ENCODE measurements around the gene SOX15. TPM values are rescaled to one million over a fixed set of nuclear protein-coding genes. Genes with fewer than 3 reads are reported as not detected.

SOX15 gene
- total and polyA plus RNA-seq, 10 of the 15 experiments (the other 5 are each of a cell fraction or from before 2014, with no cell fraction given), result 0.06 to 0.53 (median 0.16) TPM; not detected in 2

GRCh38 chr17:7583253-7584109 is 6.4 kb downstream of the SOX15 start, which contains the start of gene MPDU1:
Gene MPDU1, plus strand, starts transcription at chr17:7583852. Its CDS starts 11 bp downstream, at chr17:7583863.
- peak within 1 kb of the TSS; percentile 98 for H3K4me2 ChIP-seq (ENCODE audit: control insufficient read depth, insufficient read depth)
- DNase-seq (ENCODE audit: low read depth, low spot score), result peak; percentile 84
- H3K9me3 ChIP-seq (replicated peaks; ENCODE audit: control insufficient read depth, insufficient read depth, low read length), result no peaks in the 10 kb centered on the region
- peaks cover 5 to 12% of the 10 kb centered on the region in 2 experiments; a peak in 3 of 4 replicates for H3K36me3 ChIP-seq (ENCODE audit: control insufficient read depth in 2 of 2, insufficient read depth in 2 of 2, low read length in 1 of 2)
- SMC1A ChIA-PET (ENCODE audit: uncharacterized antibody, unreplicated experiment), result interaction anchor here (0.6 to 4.6 kb wide), 14 partner anchors 8 to 553 kb away, joined by 3 to 42 read pairs (median 3); partner anchors contain the start of genes SHBG, TP53 and WRAP53
- H2AFZ ChIP-seq (ENCODE audit: control insufficient read depth, low read depth, low read length), result peak within 1 kb of the TSS; percentile 100
- H3K27me3 ChIP-seq (replicated peaks in 1 of 2; ENCODE audit: control insufficient read depth in 2 of 2, insufficient read depth in 2 of 2, low read length in 1 of 2), result no peaks in the 10 kb centered on the region
- TSS peak; percentile 88 for BruUV-seq (replicated peaks)
- peak; percentile 98 for FAIRE-seq
- intact Hi-C loops (cut with micrococcal nuclease; ENCODE audit: unreplicated experiment), result loop anchor here (5.0 kb wide), 1 partner anchor 34 kb away; no protein-coding TSS in a partner anchor
- peaks cover 38% of the 10 kb centered on the region for H3K4me1 ChIP-seq (ENCODE audit: control insufficient read depth, insufficient read depth, low read length)
- POLR2A ChIA-PET, result interaction anchor here (0.6 to 3.6 kb wide), 14 partner anchors 10 to 246 kb away, joined by 3 to 39 read pairs (median 5); partner anchors contain the start of genes FXR2, SAT2, TMEM102 and TNFSF13
- peak within 1 kb of the TSS; percentile 75 for H3K4me3 ChIP-seq
- 10% methylated on average over 69 of the region's 69 CpGs for WGBS (ENCODE audit: insufficient coverage, insufficient replicate concordance, low lambda C conversion rate, missing lambda C conversion rate)
- peak; percentile 77 for ATAC-seq
- in situ Hi-C loops (cut with MboI), result no loop called here
- H3K79me2 ChIP-seq (ENCODE audit: control insufficient read depth, insufficient read depth, low read length), result peaks cover 32% of the 10 kb centered on the region
- peak within 1 kb of the TSS; percentile 100 for H3K9ac ChIP-seq (ENCODE audit: control insufficient read depth, insufficient read depth, low read length)
- CTCF ChIA-PET, result interaction anchor here (0.7 to 3.8 kb wide), 14 partner anchors 9 to 227 kb away, joined by 3 to 46 read pairs (median 3); partner anchors contain the start of genes SENP3, TNFSF12, TNFSF13 and TP53
- H3K27ac ChIP-seq (ENCODE audit: control insufficient read depth, insufficient read depth), result peak within 1 kb of the TSS; percentile 99
- RAD21 ChIA-PET (ENCODE audit: unreplicated experiment), result interaction anchor here (0.5 to 4.0 kb wide), 8 partner anchors 10 to 228 kb away, joined by 3 to 43 read pairs (median 8); partner anchors contain the start of genes FXR2, SENP3, TP53 and WRAP53
- no peaks in the 10 kb centered on the region; the same call in 1 of the 2 replicates for H4K20me1 ChIP-seq (ENCODE audit: control insufficient read depth, insufficient read depth)
- TF ChIP-seq SMAD5 (IDR thresholded peaks at IDR 0.05; ENCODE audit: low read depth) (peak; percentile 94; the same call in 1 of the 2 replicates), REST (IDR thresholded peaks at IDR 0.05; ENCODE audit: low read depth, low read length) (peak; percentile 33; the same call in 1 of the 2 replicates), IRF3 (IDR thresholded peaks at IDR 0.05) (no peak), TAF1 (IDR thresholded peaks at IDR 0.05; ENCODE audit: borderline replicate concordance, low read depth, low read length) (peak; percentile 97), E2F4 (IDR thresholded peaks at IDR 0.05; ENCODE audit: low read depth, low read length) (peak; percentile 84), RELA (IDR thresholded peaks at IDR 0.05; ENCODE audit: borderline replicate concordance, partially characterized antibody) (peak; percentile 62), TARDBP (IDR thresholded peaks at IDR 0.05; ENCODE audit: borderline replicate concordance) (peak; percentile 66; the same call in 1 of the 2 replicates), ZNF207 (IDR thresholded peaks at IDR 0.05; ENCODE audit: borderline replicate concordance) (peak; percentile 97), YBX1 (IDR thresholded peaks at IDR 0.05) (no peak), RCOR1 (conservative IDR thresholded peaks at IDR 0.05; ENCODE audit: low read depth, low read length) (no peak; the same call in 1 of the 2 replicates), GATAD2B (conservative IDR thresholded peaks at IDR 0.05; ENCODE audit: low read depth) (peak; percentile 62; the same call in 1 of the 2 replicates), CBX3 (IDR thresholded peaks at IDR 0.05; ENCODE audit: borderline replicate concordance, low read depth) (no peak), ASH2L (IDR thresholded peaks at IDR 0.05; ENCODE audit: borderline replicate concordance, low read depth) (no peak), EZH2 (IDR thresholded peaks at IDR 0.05; ENCODE audit: borderline replicate concordance, control insufficient read depth, low read depth, low read length) (no peak), BCL11A (IDR thresholded peaks at IDR 0.05; ENCODE audit: low read depth, low read length) (no peak), RAD21 (IDR thresholded peaks at IDR 0.05; ENCODE audit: insufficient read depth, low read depth, low read length) (no peak), ZNF274 (IDR thresholded peaks at IDR 0.05; ENCODE audit: insufficient read depth, insufficient read length) (no peak)
